Stimulated activated CD4-positive, alpha-beta T cell treated with anti-CD3 and anti-CD28 coated beads, Interleukin-2, amount 100 ng/mL, for 48 hours (primary cell): Measurements from ENCODE around the gene CR1.
"Not testable (repeated sequence)": the region's sequence is repeated elsewhere in the genome, so short reads cannot be mapped to it uniquely, and the experiment has no call there.

ENCODE experiments used
- DNase-seq, 2 donors: peaks; one replicate each; pipeline ENCODE4 v3.0.0-alpha.2; 2020

Gene CR1

DNA sequence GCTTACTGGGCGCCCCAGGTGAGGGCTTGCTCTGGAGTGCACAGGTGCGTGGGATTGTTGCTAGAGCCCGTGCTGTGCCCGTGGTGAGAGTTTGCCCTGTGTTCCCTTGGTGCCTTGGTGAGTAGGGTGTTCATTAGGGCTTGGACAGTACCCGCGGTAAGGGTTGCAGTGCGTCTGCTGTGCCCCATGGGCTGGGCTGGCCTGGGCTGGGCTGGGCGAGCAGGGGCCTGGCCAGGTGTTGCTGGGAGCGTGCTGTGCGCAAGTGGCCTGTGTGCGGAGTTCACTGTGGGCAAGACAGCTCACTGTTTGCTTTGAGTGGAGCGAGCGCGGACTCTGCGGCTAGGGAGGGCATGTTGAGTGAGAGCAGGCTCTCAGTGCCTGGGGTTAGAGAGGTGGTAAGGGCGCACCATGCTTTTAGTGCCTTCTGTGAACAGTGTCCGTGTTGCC is 149.7 kb downstream of the CR1 start:
- DNase-seq = no peak

DNA sequence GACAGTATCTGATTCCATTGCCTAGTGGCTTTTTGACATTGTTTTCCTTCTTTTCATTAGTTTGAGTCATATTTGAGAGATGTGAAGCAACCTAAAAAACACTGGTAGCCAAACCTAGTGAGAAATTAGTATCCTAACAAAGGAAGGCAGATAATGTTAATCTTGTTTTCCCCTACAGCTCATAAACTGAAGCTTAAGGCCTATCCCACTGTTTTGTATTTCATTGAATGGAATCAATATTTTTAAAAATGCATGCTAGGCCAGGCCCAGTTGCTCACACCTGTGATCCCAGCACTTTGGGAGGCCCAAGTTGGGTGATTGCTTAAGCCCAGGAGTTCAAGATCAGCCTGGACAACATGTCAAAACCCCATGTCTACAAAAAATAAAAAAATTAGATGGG is 150.2 kb downstream of the CR1 start:
- no peak for DNase-seq

DNA sequence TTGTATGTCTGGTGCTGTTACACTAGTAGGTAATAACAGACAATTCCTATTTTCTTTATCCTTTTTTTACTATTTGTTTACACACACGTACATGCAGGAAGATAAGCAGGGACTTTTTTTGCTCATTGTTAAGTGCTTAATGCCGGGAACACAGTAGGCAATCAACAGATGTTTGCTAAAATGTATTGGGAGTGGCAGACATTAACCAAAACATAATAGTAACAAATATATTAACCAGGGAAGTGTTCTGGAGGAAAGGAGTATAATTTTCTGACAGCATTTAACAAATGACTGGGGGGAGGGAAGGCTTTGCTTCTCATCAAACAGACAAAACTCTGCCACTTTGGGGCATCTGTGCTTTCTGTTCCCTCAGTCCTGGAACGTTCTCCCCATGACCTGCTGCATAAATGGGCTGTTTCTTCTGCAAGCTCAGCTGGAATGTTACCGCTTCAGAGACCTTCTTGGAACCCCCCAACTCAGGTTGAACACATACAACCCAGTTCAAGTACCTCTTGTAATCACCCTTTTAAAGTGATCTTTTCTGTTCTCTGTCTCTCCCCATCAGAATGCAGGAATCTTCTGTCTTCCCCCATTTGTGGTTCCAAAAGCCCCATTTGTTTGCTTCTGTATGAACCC is 151.1 kb downstream of the CR1 start:
- no peak for DNase-seq

DNA sequence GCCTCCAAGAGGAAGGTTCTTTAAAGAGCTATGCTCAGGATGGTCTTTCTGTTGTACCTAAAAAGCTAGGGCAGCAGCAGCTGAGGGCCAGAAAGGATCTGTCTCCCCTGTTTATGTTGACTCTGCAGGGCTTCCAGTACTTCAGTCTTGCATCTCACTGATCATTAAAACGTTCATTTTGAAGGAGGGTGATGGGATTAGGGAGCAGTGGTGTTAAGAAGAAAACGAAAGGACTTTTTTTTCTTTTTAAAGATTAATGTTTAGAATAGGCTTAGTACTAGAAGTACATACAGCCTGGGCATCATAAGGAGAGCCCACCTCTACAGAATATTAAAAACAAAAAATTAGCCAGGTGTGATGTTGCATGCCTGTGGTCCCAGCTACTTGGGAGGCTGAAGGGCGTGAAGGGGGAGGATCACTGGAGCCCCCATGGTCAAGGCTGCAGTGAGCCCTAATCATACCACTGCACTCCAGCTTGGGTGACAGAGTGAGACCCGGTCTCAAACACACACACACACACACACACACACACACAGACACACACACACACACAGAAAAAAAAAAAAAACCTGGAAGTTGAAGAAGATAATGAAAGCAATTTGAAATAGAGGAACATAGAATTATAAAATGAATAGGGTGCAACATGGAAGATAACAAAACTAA is 151.8 kb downstream of the CR1 start:
- no peak for DNase-seq

DNA sequence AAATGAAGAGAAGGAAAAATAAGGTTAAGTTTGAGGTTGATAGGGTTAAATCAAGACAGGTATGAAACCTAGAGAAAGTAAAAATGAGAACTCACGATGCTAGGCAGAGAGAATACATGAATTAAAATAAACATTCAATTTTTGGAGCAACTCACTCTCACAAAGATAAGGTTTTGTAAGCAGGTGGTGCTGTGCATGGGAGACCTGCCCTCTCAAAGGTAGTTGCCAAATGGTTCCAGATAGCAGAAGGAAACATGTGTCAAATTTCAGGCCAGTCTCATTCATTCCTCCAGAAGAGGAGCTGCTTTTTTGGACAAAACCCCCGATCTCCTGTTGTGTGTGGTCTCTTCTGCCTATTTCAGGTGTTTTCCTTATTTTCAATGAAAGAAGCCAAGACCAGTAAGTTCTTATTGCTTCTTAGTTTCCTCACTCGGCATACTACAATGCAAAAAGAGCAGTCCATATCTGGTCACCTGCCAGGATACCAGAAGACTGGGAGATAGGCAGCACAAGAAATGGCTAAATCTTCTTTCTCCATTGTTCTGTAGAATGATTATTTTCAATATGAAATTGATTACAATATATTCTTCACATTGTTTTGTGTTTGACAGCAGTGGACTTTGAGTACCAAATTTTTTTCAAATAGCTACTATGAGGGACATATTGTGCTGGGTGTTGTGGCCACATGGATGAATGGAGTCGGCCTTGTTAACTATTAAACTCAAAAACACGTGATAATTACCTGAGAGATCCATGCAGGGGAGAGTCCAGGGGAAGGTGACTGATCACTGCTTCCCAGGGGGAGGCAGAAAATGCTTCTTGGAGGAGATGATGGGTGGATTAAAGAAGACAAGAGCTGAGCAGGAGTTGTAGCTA is 152.6 kb downstream of the CR1 start:
- no peak for DNase-seq

DNA sequence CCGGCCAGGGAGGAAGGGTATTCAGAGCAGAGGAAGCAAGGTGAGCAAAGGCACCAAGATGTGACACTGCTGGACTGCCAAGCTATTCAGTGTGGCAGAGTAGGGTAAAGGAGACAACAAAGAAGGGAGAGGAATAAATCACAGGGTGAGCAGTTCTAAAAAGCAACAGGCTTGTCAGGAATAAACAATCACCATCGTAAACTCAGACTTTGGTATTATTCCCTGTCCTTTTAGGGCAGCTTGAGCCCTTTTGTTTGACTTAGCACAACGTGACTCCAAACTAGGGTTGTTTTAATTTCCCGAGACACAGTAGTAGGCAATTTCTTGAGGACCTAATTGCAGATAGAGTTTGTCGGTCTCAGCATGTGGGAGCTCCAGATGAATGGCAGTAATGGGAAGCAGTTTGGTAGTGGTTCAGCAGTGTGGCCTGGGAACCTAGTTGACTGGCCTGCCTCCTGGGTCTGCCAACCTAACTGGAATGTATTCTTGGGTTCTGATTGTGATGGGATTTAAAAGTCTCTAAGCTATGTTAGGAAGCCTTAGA is 153.3 kb downstream of the CR1 start:
- no peak for DNase-seq

DNA sequence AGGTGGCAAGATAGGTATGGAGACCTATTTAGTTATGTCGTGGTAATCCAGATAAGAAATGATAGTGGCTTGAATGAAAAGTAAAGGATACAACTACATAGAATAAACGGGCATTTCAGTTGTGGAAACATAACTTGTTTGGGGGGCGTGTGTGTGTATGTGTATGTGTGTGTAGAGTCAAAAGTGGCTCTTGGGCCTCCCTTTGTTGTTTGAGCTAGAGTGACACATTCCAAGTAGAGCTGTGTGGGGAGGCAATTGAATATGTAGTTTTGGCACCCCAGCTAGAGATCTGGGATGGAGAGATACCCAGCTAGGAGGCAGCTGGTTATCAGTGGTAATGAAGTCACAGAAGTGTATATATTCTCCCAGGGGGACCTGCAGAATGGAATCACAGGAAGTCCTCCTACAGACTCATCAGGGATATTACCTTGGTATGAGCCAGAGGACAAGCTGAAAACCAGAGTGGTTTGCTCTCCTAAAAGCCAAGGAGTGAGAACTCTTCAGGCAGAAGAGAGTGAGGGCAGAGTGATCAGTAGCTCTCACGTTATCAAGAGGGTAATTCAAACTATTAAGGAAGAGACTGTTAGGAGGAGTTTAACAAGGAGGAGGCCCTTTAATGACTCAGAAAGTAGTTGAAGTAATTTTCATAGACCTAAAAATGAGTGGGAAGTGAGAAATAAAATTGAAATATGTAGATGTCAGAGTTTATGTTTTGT is 154.1 kb downstream of the CR1 start:
- no peak for DNase-seq

DNA sequence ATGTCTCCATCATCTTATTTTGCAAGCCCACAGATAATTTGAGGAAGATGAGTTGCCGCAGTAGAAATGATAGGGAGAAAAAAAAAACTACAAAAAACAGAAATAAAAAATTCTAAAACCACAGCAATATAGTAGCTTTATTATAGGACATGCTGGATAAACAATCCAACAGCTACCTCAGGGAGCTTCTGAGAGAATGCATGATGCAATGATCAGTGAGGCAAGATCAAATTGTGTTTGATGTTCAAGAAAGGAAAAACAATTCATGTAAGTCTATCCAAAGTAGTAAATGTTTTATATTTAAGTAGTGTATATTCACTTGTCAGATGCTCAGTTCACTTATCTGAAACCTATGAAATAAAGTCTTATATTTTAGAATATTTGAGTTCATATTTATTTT is 155.6 kb downstream of the CR1 start:
- no peak for DNase-seq

DNA sequence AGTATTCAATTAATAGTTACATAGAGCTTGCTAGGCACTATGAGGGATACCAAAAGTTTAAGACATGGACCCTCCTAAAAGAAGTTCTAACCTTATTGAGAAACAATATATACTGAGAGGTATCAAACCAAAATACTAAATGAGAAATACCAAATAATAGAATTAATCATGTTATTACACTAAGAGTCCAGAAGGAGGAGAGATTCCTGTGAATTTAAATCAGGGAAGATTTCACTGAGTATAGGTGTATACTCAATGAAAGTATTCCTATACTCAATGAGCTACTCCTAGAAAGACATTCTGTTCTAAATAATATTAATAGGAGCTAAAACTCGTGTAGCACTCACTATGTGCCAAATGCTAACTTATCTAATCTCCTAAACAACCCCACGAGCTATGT is 158.4 kb downstream of the CR1 start:
- no peak for DNase-seq

DNA sequence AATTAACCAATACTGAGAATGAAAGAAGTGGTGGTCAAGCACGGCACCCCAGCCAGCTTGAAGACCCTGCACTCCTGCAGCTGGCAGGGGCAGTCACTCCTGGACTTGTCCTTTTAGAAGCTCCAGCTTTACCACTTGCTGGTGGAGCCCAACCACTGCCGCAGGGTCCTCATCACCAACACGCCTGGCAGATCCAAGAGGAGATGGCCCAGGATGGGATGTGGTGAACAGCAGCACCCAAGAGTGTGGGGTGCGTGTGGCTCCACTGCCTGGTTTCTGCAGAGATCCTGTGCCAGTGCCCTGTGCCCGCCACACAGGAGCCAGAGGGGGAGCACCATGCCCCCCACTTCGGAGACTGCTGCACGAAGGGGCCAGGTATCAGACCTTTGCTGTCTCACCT is 162.5 kb downstream of the CR1 start:
- DNase-seq = no peak

DNA sequence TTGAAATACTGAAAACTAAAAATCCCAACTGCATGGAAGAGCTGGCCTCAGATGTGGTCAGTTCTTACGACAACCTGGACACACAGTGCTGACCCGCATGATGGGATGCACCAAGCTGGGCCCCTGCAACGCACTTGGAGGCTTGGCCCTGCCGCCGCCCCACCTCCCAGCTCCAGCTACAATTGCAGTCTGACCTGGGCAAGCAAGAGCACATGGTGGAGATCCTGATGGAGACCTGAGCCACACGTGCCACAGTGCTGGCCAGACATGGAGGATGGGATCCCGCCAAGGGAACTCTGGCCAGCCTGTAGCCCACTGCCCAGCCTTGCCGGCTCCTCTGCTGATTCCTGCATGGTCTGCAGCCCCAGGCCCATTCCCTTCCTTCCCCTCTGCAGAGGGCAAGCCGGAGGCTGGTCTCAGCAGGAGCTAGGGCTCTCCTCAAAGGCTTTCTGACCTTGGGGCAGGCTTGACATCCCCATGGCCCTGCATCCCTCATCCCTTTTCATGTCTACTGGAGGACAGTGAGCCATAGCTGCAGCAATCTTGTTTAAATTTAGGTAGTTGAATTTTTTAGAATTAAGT is 163.0 kb downstream of the CR1 start:
- no peak for DNase-seq

DNA sequence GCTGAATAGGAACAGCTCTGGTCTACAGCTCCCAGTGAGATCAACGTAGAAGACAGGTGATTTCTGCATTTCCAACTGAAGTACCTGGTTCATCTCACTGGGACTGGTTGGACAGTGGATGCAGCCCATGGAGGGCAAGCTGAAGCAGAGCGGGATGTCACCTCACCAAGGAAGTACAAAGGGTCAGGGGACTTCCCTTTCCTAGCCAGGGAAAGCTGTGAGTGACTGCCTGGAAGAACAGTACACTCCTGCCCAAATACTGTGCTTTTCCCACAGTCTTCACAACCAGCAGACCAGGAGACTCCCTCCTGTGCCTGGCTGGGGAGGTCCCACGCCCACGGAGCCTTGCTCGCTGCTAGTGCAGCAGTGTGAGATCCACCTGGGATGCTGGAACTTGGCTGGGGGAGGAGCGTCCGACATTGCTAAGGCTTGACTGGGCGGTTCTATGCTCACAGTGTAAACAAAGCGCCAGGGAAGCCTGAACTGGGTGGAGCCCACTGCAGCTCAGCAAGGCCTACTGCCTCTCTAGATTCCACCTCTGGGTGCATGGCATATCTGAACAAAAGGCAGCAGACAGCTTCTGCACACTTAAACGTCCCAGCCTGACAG is 163.7 kb downstream of the CR1 start:
- no peak for DNase-seq

DNA sequence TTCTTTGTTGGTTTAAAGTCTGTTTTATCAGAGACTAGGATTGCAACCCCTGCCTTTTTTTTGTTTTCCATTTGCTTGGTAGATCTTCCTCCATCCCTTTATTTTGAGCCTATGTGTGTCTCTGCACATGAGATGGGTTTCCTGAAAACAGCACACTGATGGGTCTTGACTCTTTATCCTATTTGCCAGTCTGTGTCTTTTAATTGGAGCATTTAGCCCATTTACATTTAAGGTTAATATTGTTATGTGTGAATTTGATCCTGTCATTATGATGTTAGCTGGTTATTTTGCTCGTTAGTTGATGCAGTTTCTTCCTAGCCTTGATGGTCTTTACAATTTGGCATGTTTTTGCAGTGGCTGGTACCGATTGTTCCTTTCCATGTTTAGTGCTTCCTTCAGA is 165.5 kb downstream of the CR1 start:
- DNase-seq = not testable (repeated sequence)

DNA sequence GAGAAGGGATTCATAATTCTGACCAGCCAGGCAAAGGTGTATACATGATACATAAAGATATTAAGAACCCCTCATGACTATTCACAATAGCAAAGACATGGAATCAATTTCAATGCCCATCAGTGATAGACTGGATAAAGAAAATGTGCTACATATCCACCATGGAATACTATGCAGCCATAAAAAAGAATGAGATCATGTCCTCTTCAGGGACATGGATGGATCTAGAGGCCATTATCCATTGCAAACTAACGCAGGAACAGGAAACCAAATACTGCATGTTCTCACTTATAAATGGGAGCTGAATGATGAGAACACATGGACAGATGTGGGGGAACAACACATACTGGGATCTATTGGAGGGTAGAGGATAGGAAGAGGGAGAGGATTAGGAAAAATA is 170.4 kb downstream of the CR1 start:
- DNase-seq = no peak

DNA sequence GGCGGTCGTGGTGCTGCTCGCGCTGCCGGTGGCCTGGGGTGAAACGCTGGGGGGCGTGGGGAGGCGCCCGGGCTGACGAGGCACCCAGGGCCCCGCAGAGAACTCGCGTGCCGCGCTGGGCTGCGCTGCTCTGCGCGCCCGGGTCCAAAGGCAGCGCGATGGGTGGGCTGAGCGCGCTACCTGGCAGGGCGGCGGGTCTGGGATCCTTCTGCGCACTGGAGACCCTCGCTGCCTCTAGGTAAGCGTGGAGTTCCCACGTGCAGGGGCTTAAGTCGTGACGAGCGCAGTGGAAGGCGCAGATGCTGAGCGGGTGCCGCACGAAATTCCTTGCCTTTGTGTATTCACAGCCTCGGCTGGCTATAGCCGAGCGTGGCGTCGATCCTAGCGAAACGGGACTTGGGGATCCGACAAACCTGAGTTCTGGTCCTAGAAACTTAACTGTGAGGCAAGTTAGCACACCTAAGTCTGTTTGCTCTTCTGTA is 173.6 kb downstream of the CR1 start:
- no peak for DNase-seq

DNA sequence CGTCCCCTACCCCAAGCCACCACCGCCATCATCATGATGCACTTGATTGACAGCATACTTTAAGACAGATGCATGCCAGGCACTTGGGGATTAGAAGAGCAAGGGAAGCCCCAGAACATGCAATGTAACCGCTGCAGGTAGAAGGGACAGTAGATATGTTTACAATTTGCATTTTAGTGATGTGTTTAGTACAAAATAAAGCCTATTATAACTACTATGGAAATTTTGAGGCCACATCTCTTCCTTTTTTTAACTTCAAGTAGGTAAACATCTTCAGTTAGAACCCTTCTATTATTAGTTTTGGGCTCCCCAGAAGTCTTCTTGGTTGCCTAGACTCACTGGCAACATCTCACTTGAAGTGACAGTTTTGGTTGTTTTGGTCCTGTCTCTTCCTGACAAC is 174.2 kb downstream of the CR1 start:
- no peak for DNase-seq

DNA sequence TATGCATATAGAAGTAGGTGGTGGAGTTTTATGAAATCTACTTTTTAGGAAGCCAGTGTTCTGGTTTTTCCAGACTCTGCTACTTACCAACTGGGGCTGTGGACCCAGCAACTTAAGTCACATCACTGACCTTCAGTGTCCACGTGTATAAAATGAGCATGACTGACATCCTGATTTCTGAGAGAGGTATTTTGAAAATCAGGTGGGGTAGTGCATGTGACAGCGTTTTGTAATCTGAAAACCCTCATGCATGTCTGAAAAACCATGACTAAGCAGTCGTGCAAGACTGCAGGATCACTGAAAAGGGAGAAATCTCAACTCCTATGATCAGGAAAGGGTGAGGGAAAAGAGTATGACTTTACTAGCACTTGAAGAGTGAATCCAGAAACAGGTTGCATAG is 175.0 kb downstream of the CR1 start:
- no peak for DNase-seq

DNA sequence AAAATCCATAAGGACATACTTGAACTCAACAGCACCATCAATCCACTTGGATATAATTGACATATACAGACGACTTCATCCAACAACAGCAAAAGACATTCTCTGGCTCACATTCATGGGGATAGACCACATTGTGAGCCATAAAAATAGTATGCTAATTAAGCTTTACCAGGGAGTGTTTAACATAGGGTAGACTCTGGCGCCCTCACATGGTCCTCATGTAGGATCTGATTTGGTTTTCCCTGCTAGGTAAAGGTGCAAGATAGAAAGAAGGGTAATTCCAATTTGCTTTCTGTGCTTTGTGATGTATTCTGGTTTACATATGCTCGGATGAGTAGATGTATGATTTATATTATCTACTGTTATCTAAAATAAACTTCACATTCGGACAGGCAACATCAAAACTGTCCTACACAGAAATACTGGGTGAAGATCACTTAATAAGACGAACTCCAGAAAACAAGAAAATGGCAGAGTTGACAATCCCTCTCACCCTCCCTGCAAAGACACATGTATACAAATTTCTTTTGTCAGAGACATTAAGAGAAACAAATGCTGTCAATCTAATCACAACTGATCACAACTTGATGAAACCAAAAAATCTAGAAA is 176.7 kb downstream of the CR1 start:
- DNase-seq = no peak

DNA sequence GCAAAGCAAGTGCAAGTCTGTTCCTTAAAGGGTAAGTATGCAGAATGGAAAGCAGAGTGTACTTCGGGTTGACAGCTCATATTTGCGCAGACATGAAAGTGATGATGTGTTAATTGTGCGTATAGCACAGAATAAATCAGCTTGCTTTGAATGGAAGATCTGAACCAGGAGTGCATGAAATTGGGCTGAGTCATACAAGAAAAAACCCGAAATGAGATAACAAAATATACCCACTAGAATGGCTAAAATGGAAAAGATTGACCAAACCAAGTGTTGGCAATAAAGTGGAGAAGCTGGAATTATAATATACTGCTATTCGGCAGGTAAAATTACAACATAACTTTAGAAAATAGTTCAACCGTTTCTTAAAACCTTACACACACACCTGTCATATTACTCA is 177.4 kb downstream of the CR1 start:
- no peak for DNase-seq

DNA sequence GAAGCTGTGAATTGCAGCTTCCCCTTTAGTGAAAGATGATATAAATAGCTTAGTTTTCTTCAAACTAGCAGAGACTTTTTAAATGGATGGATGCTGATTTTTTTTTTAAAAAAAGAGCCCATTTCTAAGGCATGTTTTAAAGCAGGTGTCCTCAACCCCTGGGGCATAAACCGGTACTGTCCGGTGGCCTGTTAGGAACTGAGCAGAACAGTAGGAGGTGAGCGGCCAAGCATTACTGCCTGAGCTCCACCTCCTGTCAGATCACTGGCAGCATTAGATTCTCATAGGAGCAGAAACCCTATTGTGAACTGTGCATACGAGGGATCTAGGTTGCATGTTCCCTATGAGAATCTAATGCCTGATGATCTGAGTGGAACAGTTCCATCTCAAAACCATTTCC is 180.2 kb downstream of the CR1 start:
- DNase-seq = no peak

DNA sequence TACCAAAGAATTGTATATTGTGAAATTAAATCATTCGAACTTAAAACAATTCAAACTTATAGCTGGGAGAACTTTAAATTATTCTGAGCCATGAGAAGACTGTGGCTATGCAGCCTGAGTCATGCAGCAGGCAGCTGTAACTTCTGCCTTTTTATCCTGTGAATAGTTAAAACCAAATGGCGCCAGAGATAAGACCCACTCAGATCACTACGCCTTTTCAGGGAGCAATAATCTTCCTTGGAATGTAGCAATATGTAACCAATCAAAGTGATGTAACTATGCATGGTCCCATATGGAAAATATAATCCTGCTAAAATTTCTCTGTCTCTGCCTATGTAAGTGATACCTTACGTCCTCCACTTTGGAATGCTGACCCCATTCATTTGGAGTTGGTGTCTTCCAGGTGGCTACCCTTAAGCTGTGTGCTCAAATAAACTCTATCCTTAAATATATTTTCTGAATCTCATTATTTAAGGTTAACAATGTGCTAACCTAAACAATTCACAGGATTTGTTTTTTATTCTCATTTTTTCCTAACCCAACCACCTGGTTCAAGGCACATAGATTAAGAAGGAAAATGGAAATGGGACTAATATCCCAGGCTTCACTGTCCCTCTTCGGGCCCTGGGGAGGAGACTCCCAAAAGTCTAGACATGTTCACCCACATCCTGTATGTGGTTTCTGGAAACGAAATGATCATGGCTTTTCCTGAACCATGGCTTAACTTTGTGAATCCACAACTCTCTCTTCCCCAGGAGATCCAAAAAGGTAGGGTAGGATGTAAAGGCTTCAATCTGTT is 184.8 kb downstream of the CR1 start:
- not testable (repeated sequence) for DNase-seq
